Prostate gland (tissue), 2 donors: Measurements from ENCODE around the gene TJP3.
A peak's percentile ranks its signal among the peaks of the same experiment; 100 is the strongest.

Experiments
- POLR2A ChIP-seq: fragments of 450-650 bp; IDR thresholded peaks from one replicate; pipeline ENCODE4 v1.6.1; 2016; ENCODE audit warnings: antibody characterized with exemption, mild to moderate bottlenecking
- TF ChIP-seq, protein P1 (sequence below), 4 experiments: fragments of 200-600 bp in 2 of 4; fragments of 450-650 bp in 2 of 4; sonication (generic) in 2 of 4; IDR thresholded peaks; 1 replicate in 3 of 4; 2 replicates in 1 of 4; pipeline ENCODE4 v1.5.1; 2016 to 2019; ENCODE audit warnings: antibody characterized with exemption in 4 of 4, mild to moderate bottlenecking in 2 of 4, moderate library complexity in 2 of 4

GRCh38 chr19:3712663-3713611 is 4.8 kb downstream of the TJP3 start:
- TF ChIP-seq, protein P1, sequence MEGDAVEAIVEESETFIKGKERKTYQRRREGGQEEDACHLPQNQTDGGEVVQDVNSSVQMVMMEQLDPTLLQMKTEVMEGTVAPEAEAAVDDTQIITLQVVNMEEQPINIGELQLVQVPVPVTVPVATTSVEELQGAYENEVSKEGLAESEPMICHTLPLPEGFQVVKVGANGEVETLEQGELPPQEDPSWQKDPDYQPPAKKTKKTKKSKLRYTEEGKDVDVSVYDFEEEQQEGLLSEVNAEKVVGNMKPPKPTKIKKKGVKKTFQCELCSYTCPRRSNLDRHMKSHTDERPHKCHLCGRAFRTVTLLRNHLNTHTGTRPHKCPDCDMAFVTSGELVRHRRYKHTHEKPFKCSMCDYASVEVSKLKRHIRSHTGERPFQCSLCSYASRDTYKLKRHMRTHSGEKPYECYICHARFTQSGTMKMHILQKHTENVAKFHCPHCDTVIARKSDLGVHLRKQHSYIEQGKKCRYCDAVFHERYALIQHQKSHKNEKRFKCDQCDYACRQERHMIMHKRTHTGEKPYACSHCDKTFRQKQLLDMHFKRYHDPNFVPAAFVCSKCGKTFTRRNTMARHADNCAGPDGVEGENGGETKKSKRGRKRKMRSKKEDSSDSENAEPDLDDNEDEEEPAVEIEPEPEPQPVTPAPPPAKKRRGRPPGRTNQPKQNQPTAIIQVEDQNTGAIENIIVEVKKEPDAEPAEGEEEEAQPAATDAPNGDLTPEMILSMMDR (IDR thresholded peaks at IDR 0.05): no peak
- TF ChIP-seq POLR2A: peak; percentile 11
